Ascending aorta (tissue), 2 donors: Measurements from ENCODE around the gene S100A14. TPM values are rescaled to one million over a fixed set of nuclear protein-coding genes. Genes with fewer than 3 reads are reported as not detected.
"Not testable (repeated sequence)": the region's sequence is repeated elsewhere in the genome, so short reads cannot be mapped to it uniquely, and the experiment has no call there.

Experiments used
- DNase-seq, 2 donors: peaks; one replicate each; pipeline ENCODE4 v3.0.0-alpha.2; 2019; ENCODE audit warnings: low spot score in 2 of 2
- H3K27ac ChIP-seq, 2 donors: fragments of 200-600 bp; sonication (generic); one replicate each; pipeline ENCODE4 v1.5.1; 2016 to 2017; ENCODE audit warnings: mild to moderate bottlenecking in 1 of 2
- H3K27me3 ChIP-seq: fragments of 200-600 bp; sonication (generic); one replicate; pipeline ENCODE4 v1.5.1; 2017
- H3K36me3 ChIP-seq, 2 donors: fragments of 200-600 bp; sonication (generic); one replicate each; pipeline ENCODE4 v1.5.1; 2016
- H3K4me1 ChIP-seq, 2 donors: fragments of 200-600 bp; sonication (generic); one replicate each; pipeline ENCODE4 v1.5.1; 2016 to 2017; ENCODE audit warnings: mild to moderate bottlenecking in 1 of 2
- H3K4me3 ChIP-seq, 2 donors: fragments of 200-600 bp; sonication (generic); one replicate each; pipeline ENCODE4 v1.5.1; 2016 to 2017; ENCODE audit warnings: mild to moderate bottlenecking in 1 of 2
- H3K9me3 ChIP-seq, 2 donors: fragments of 200-600 bp; sonication (generic); one replicate each; pipeline ENCODE4 v1.5.1; 2016
- CTCF ChIP-seq, 3 experiments: fragments of 200-600 bp in 2 of 3; fragments of 450-650 bp in 1 of 3; sonication (generic) in 2 of 3; IDR thresholded peaks; one replicate each; pipeline ENCODE4 v1.5.1; 2016 to 2019; ENCODE audit warnings: antibody characterized with exemption in 3 of 3, mild to moderate bottlenecking in 1 of 3, moderate library complexity in 1 of 3
- intact Hi-C: fragments of 100-400 bp; cut with DNase I; formaldehyde crosslinking; loops from one replicate; pipeline ENCODE4 v1.15.1; 2023
- total RNA-seq: library from RNA; depleted of rRNA; stranded (reverse); fragments of >200 nt; gene quantifications from one replicate; pipeline ENCODE4 v1.1.0, GENCODE V29; 2016

S100A14 gene
- total RNA-seq, 1 donor from 2014 or later, result 1.5 TPM

GRCh38 chr1:153577624-153578051 is 38.5 kb downstream of the S100A14 start:
- Histone ChIP-seq H3K36me3 (no peaks in the 10 kb centered on the region), H3K9me3 (no peaks in the 10 kb centered on the region), H3K27ac (no peak overlapping the region), H3K27me3 (no peaks in the 10 kb centered on the region), H3K4me1 (peaks cover 0 to 5% of the 10 kb centered on the region in 2 donors), H3K4me3 (no peak overlapping the region)
- DNase-seq, result no peak
- no peak for TF ChIP-seq CTCF (IDR thresholded peaks at IDR 0.05)
- intact Hi-C loops, result no loop called here

- Histone ChIP-seq H3K4me3 (no peak overlapping the region), H3K27me3 (no peaks in the 10 kb centered on the region), H3K27ac (no peak overlapping the region), H3K4me1 (peaks cover 0 to 7% of the 10 kb centered on the region in 2 donors), H3K36me3 (no peaks in the 10 kb centered on the region), H3K9me3 (no peaks in the 10 kb centered on the region)
- intact Hi-C loops, result no loop called here
- no peak for DNase-seq
- TF ChIP-seq CTCF (IDR thresholded peaks at IDR 0.05), result no peak
Measured at GRCh38 chr1:153577138-153577537, 39.0 kb downstream of the S100A14 start.

- H3K9me3 ChIP-seq, DNase-seq, H3K27me3 ChIP-seq, H3K27ac ChIP-seq, H3K4me3 ChIP-seq, intact Hi-C loops, H3K36me3 ChIP-seq, H3K4me1 ChIP-seq: not testable (repeated sequence)
Measured at GRCh38 chr1:153575497-153575896, 40.6 kb downstream of the S100A14 start.

GRCh38 chr1:153575081-153575491 is 41.0 kb downstream of the S100A14 start:
- H3K27me3 ChIP-seq, H3K9me3 ChIP-seq, H3K4me1 ChIP-seq, H3K27ac ChIP-seq, H3K4me3 ChIP-seq, DNase-seq, intact Hi-C loops, H3K36me3 ChIP-seq: not testable (repeated sequence)

GRCh38 chr1:153573351-153573750 is 42.8 kb downstream of the S100A14 start:
- Histone ChIP-seq H3K27ac (peak overlapping the region; percentile 70 to 82), H3K4me3 (no peak overlapping the region), H3K27me3 (no peaks in the 10 kb centered on the region), H3K36me3 (no peaks in the 10 kb centered on the region), H3K4me1 (peaks cover 0 to 9% of the 10 kb centered on the region in 2 donors), H3K9me3 (no peaks in the 10 kb centered on the region)
- intact Hi-C loops, result loop anchor here (2.0 to 5.0 kb wide), 4 partner anchors 43 to 413 kb away; partner anchors contain the start of genes RAB13 and S100A14
- no peak for DNase-seq
- TF ChIP-seq CTCF (IDR thresholded peaks at IDR 0.05), result no peak

GRCh38 chr1:153572569-153573015 is 43.5 kb downstream of the S100A14 start:
- peak overlapping the region; percentile 70 to 82 for H3K27ac ChIP-seq
- peak in 1 of 2 donors; percentile 93 for DNase-seq
- no peaks in the 10 kb centered on the region for H3K36me3 ChIP-seq
- H3K9me3 ChIP-seq, result no peaks in the 10 kb centered on the region
- H3K4me3 ChIP-seq, result no peak overlapping the region
- intact Hi-C loops, result loop anchor here (2.0 to 5.0 kb wide), 4 partner anchors 44 to 414 kb away; partner anchors contain the start of genes RAB13 and S100A14
- peaks cover 4 to 17% of the 10 kb centered on the region in 2 donors for H3K4me1 ChIP-seq
- peak; percentile 85 to 92 (median 90) for TF ChIP-seq CTCF (IDR thresholded peaks at IDR 0.05)
- no peaks in the 10 kb centered on the region for H3K27me3 ChIP-seq

GRCh38 chr1:153571706-153572105 is 44.4 kb downstream of the S100A14 start:
- Histone ChIP-seq H3K4me1 (peaks cover 9 to 26% of the 10 kb centered on the region in 2 donors), H3K36me3 (no peaks in the 10 kb centered on the region), H3K27me3 (no peaks in the 10 kb centered on the region), H3K27ac (peak overlapping the region; percentile 70 to 82), H3K4me3 (no peak overlapping the region), H3K9me3 (no peaks in the 10 kb centered on the region)
- no peak for DNase-seq
- intact Hi-C loops, result loop anchor here (2.0 to 5.0 kb wide), 4 partner anchors 45 to 415 kb away; partner anchors contain the start of genes RAB13 and S100A14
- TF ChIP-seq CTCF (IDR thresholded peaks at IDR 0.05), result no peak
